Neuronal stem cell (in vitro differentiated cells): ENCODE data around the gene SRGAP3.

Source experiments
- DNase-seq: peaks from one replicate; pipeline ENCODE4 v3.0.0-alpha.2; 2013; ENCODE audit warnings: low spot score
- H2AFZ ChIP-seq: one replicate; pipeline ENCODE4 v1.6.1; 2013; ENCODE audit warnings: mild to moderate bottlenecking, low read length, inconsistent platforms
- H2AK5ac ChIP-seq: 2 replicates; pipeline ENCODE4 v1.6.1; 2013; ENCODE audit warnings: low read depth, mild to moderate bottlenecking, inconsistent platforms, low read length, moderate library complexity, mixed read lengths
- H2BK120ac ChIP-seq: 2 replicates; pipeline ENCODE4 v1.6.1; 2013; ENCODE audit warnings: low read depth, mild to moderate bottlenecking, inconsistent platforms, low read length, moderate library complexity, mixed read lengths
- H2BK12ac ChIP-seq: one replicate; pipeline ENCODE4 v1.6.1; 2013; ENCODE audit warnings: low read length, inconsistent platforms
- H2BK15ac ChIP-seq: 2 replicates; pipeline ENCODE4 v1.6.1; 2013; ENCODE audit warnings: mild to moderate bottlenecking, low read length, inconsistent platforms, mixed read lengths
- H2BK5ac ChIP-seq: one replicate; pipeline ENCODE4 v1.6.1; 2013; ENCODE audit warnings: inconsistent platforms, mild to moderate bottlenecking, low read length, moderate library complexity
- H3K14ac ChIP-seq: one replicate; pipeline ENCODE4 v1.6.1; 2013; ENCODE audit warnings: low read length, inconsistent platforms
- H3K18ac ChIP-seq: 2 replicates; pipeline ENCODE4 v1.6.1; 2013; ENCODE audit warnings: low read length, inconsistent platforms
- H3K23ac ChIP-seq: 2 replicates; pipeline ENCODE4 v1.6.1; 2013; ENCODE audit warnings: low read depth, mild to moderate bottlenecking, mixed read lengths, low read length, inconsistent platforms; ENCODE audit not compliant: poor library complexity
- H3K27ac ChIP-seq: replicated peaks from 3 replicates; pipeline ENCODE4 v1.5.1; 2013; ENCODE audit warnings: low read length, inconsistent platforms
- H3K27me3 ChIP-seq, 3 experiments: 2 replicates each; pipeline ENCODE4 v1.6.1; 2013; ENCODE audit warnings: low read length in 3 of 3, mild to moderate bottlenecking in 2 of 3, inconsistent platforms in 1 of 3, low read depth in 1 of 3, mixed read lengths in 1 of 3, moderate library complexity in 1 of 3; ENCODE audit not compliant: control insufficient read depth in 3 of 3, insufficient read depth in 3 of 3
- H3K36me3 ChIP-seq, 2 donors: replicated peaks in 1 of 2; 2 replicates each; pipeline ENCODE4 v1.6.1; 2013; ENCODE audit warnings: low read length in 2 of 2; ENCODE audit not compliant: control insufficient read depth in 2 of 2, insufficient read depth in 2 of 2
- H3K4ac ChIP-seq: 2 replicates; pipeline ENCODE4 v1.6.1; 2013; ENCODE audit warnings: inconsistent platforms, mild to moderate bottlenecking, low read length, moderate library complexity
- H3K4me1 ChIP-seq, 2 donors: 1 replicate in 1 of 2; 2 replicates in 1 of 2; pipeline ENCODE4 v1.6.1; 2013; ENCODE audit warnings: low read length in 2 of 2, low read depth in 1 of 2; ENCODE audit not compliant: control insufficient read depth in 2 of 2, insufficient read depth in 1 of 2
- H3K4me2 ChIP-seq: one replicate; pipeline ENCODE4 v1.6.1; 2013; ENCODE audit warnings: mild to moderate bottlenecking, low read length, inconsistent platforms; ENCODE audit not compliant: insufficient read depth, poor library complexity, severe bottlenecking
- H3K4me3 ChIP-seq, 2 donors: 2 replicates each; pipeline ENCODE4 v1.5.1; 2013; ENCODE audit warnings: low read length in 2 of 2, mild to moderate bottlenecking in 2 of 2, inconsistent platforms in 1 of 2, moderate library complexity in 1 of 2
- H3K79me1 ChIP-seq: one replicate; pipeline ENCODE4 v1.6.1; 2013; ENCODE audit warnings: low read depth, mild to moderate bottlenecking, inconsistent platforms, low read length, moderate library complexity
- H3K9ac ChIP-seq: one replicate; pipeline ENCODE4 v1.6.1; 2013; ENCODE audit warnings: mild to moderate bottlenecking, low read depth, low read length, inconsistent platforms; ENCODE audit not compliant: poor library complexity
- H3K9me3 ChIP-seq, 2 donors: replicated peaks in 1 of 2; 2 replicates each; pipeline versions ENCODE3 to v1.6.1; 2013; ENCODE audit warnings: low read length in 2 of 2, mild to moderate bottlenecking in 2 of 2, inconsistent platforms in 1 of 2, low read depth in 1 of 2, mixed read lengths in 1 of 2, moderate library complexity in 1 of 2; ENCODE audit not compliant: control insufficient read depth in 2 of 2, insufficient read depth in 1 of 2
- H4K8ac ChIP-seq: one replicate; pipeline ENCODE4 v1.6.1; 2013; ENCODE audit warnings: low read depth, mild to moderate bottlenecking, inconsistent platforms, low read length, moderate library complexity
- H4K91ac ChIP-seq: one replicate; pipeline ENCODE4 v1.6.1; 2013; ENCODE audit warnings: low read length, low read depth, mild to moderate bottlenecking, inconsistent platforms; ENCODE audit not compliant: poor library complexity
- WGBS, 2 donors: extraction: QIAGEN DNeasy Blood & Tissue Kit; methylation state at CpG; one replicate each; pipeline ENCODE4 v1.1.7; 2013; ENCODE audit warnings: missing lambda C conversion rate in 2 of 2, mixed read lengths in 1 of 2; ENCODE audit not compliant: insufficient read length in 2 of 2, insufficient replicate concordance in 1 of 2; ENCODE audit errors: extremely low coverage in 2 of 2; 5-methylcytosine and 5-hydroxymethylcytosine counted together

SRGAP3 gene

DNA sequence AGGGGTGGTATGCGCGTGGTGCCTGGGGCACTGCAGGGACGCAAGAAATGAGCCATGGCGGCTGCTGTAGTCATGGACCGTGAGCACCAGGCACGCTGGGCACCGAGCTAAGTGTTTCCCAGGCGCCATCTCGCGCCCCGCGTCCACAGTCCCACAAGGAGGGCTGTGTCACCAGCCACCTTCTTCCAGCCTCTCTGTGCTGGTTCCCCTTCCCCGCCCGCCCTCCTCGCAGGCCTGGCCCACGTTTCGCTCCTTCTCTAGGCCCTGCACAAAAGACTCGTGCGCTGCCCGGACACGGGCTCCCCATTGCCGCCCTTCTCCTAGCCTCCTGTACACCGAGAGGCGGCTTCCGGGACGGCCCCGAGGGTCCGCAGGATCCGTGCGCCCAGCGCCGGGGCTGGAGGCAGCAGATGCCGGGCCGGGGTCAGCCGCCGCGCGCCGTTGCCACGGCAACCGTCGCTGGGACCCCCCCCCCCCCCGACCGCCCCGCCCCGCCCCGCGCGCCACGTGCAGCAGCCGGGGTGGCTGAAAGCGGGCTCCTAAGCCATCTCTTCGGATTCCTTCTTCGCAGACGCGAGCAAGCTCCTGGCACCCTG is 113.4 kb downstream of the SRGAP3 start:
- no peak overlapping the region for H2BK12ac ChIP-seq
- peaks cover 0 to 18% of the 10 kb centered on the region in 2 donors for H3K36me3 ChIP-seq
- no peaks in the 10 kb centered on the region for H3K79me1 ChIP-seq
- H3K14ac ChIP-seq: no peak overlapping the region
- no peak overlapping the region for H2BK120ac ChIP-seq
- H3K9me3 ChIP-seq: peaks cover 3 to 9% of the 10 kb centered on the region in 2 donors
- peaks cover 14 to 26% of the 10 kb centered on the region in 2 donors for H3K4me1 ChIP-seq
- no peak overlapping the region for H3K4ac ChIP-seq
- H2AK5ac ChIP-seq: peak overlapping the region; percentile 16
- no peak overlapping the region for H3K27ac ChIP-seq
- peak overlapping the region; percentile 78 for H2AFZ ChIP-seq
- no peak overlapping the region for H2BK5ac ChIP-seq
- peak; percentile 64 for DNase-seq
- H3K27me3 ChIP-seq: peaks cover 0 to 2% (median 0%) of the 10 kb centered on the region in 3 experiments
- peak overlapping the region; percentile 81 for H3K18ac ChIP-seq
- no peak overlapping the region for H2BK15ac ChIP-seq
- no peak overlapping the region for H3K9ac ChIP-seq
- no CpG with 5 or more reads among the region's 56 CpGs for WGBS, 2 donors
- H3K4me2 ChIP-seq: peak overlapping the region; percentile 87
- peak overlapping the region; percentile 12 to 76 for H3K4me3 ChIP-seq
- H4K8ac ChIP-seq: no peak overlapping the region
- no peak overlapping the region for H4K91ac ChIP-seq
- peak overlapping the region; percentile 39 for H3K23ac ChIP-seq

DNA sequence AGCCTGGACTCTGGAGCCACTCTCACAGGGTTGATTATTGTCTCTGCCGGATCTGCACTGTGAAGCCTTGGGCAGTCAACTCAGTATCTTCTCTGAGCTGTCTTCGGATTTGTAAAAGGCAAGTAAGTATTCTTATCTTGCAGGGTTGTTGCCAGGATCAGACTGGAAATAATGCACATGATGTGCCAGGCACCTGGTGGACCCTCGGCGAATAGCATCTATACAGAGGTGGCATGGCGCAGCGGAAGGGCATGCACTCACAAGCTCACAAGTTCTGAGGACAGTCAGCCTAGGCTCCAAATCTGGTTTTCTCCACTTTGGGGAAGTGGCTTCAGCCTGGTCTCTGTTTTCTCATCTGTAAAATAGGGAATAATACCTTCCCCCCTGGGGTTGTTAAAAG is 113.9 kb downstream of the SRGAP3 start:
- Histone ChIP-seq H3K4me2 (peak overlapping the region; percentile 87), H3K4me1 (peaks cover 14 to 26% of the 10 kb centered on the region in 2 donors), H2BK120ac (no peak overlapping the region), H3K79me1 (no peaks in the 10 kb centered on the region), H3K27ac (no peak overlapping the region), H3K9ac (no peak overlapping the region), H2AFZ (no peak overlapping the region), H3K18ac (peak overlapping the region; percentile 81), H2BK12ac (no peak overlapping the region), H3K27me3 (peaks cover 0 to 2% (median 0%) of the 10 kb centered on the region in 3 experiments), H3K23ac (peak overlapping the region; percentile 39), H2AK5ac (peak overlapping the region; percentile 16), H3K9me3 (peaks cover 3 to 9% of the 10 kb centered on the region in 2 donors), H4K8ac (no peak overlapping the region), H3K4me3 (no peak overlapping the region), H2BK15ac (no peak overlapping the region), H3K4ac (no peak overlapping the region), H4K91ac (no peak overlapping the region), H3K14ac (no peak overlapping the region), H3K36me3 (peaks cover 0 to 18% of the 10 kb centered on the region in 2 donors), H2BK5ac (no peak overlapping the region)
- WGBS, 2 donors: no CpG with 5 or more reads among the region's 6 CpGs
- DNase-seq: no peak

DNA sequence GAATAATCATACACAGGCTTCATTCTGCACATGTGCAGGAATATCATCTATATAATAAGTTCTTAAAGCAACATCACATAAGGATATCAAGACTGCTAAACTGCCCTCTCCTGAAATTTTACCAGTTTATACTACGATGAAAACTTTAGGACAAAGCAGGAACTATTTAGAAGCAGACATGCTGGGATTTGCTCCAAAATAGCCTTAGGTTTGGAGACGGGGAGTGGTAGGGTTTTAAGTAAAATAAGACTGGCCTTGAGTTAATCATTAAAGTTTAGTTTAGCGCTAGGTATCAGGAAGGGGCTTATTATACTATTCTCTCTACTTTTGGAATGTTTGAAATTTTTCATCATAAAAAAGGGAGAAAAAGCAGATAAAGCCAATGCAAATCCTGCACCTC is 115.8 kb downstream of the SRGAP3 start:
- Histone ChIP-seq H3K4ac (no peak overlapping the region), H3K4me1 (peaks cover 14 to 26% of the 10 kb centered on the region in 2 donors), H3K18ac (no peak overlapping the region), H3K36me3 (peaks cover 0 to 5% of the 10 kb centered on the region in 2 donors), H3K23ac (no peak overlapping the region), H2BK12ac (no peak overlapping the region), H2AFZ (no peak overlapping the region), H3K4me2 (no peak overlapping the region), H4K8ac (no peak overlapping the region), H3K27ac (no peak overlapping the region), H3K9ac (no peak overlapping the region), H2AK5ac (no peak overlapping the region), H2BK15ac (no peak overlapping the region), H2BK120ac (no peak overlapping the region), H3K4me3 (no peak overlapping the region), H2BK5ac (no peak overlapping the region), H3K14ac (no peak overlapping the region), H3K27me3 (peaks cover 0 to 2% (median 0%) of the 10 kb centered on the region in 3 experiments), H3K79me1 (no peaks in the 10 kb centered on the region), H4K91ac (no peak overlapping the region), H3K9me3 (no peaks in the 10 kb centered on the region)
- WGBS, 2 donors: no CpG with 5 or more reads among the region's 3 CpGs
- DNase-seq: no peak

DNA sequence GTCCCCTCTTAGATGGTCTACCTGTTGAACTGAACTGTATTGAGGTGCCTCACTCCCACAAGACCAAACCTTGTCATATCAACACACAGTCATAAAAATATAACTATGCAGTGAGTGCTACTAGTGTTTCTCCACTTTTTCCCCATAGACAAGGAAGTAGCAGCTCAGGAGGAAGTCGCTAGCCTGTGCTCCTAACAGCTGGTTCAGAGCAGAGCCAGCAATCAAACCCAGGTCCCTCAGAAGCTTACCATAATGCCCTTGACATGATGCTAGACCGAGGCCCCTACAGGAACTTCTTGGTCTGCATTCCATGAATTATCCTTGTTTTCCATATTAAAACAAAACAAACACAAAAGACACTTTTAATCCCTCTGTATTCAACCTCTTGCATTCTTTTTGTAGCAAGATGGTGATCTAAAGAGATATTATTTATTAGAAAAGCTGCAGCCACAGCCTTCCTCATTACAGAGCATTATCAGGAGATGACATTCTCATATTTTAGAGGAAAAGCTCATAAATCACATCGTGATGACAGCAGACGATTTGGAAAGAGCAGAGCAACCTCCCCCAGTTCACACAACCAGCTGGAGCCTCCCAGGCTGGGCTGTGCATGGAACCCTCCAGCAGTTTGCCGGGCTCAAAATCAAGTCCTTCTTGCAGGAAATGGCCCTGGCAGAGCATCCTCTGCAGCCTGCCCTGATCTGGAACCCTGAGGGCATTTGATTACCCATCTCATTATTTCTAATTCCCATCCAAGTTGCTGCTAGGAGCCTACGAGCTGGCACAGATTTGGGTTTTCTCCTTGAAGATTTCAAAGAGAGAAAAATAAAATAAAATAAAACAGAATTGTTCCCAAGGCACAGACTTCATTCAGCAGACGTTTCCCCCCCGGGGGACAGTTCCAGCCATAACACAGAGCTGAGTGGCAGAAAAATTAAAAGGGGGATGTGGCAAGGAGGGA is 118.8 kb downstream of the SRGAP3 start:
- Histone ChIP-seq H3K27ac (no peak overlapping the region), H3K4ac (no peak overlapping the region)

More for the DNA sequence above, 118.8 kb downstream of the SRGAP3 start:
- WGBS, 2 donors: no CpG with 5 or more reads among the region's 8 CpGs
- peaks cover 6% of the 10 kb centered on the region in 2 donors for H3K4me1 ChIP-seq
- no peaks in the 10 kb centered on the region for H3K79me1 ChIP-seq
- no peak overlapping the region for H3K4me3 ChIP-seq
- H3K27me3 ChIP-seq: no peaks in the 10 kb centered on the region
- H2BK120ac ChIP-seq: no peak overlapping the region
- H3K9me3 ChIP-seq: no peaks in the 10 kb centered on the region
- H3K36me3 ChIP-seq: peaks cover 0 to 12% of the 10 kb centered on the region in 2 donors
- H4K8ac ChIP-seq: no peak overlapping the region
- no peak for DNase-seq
- H4K91ac ChIP-seq: no peak overlapping the region
- no peak overlapping the region for H3K18ac ChIP-seq
- H2AFZ ChIP-seq: no peak overlapping the region
- no peak overlapping the region for H3K4me2 ChIP-seq
- H2BK5ac ChIP-seq: no peak overlapping the region
- H2BK15ac ChIP-seq: no peak overlapping the region
- H3K23ac ChIP-seq: no peak overlapping the region
- H2AK5ac ChIP-seq: no peak overlapping the region
- no peak overlapping the region for H2BK12ac ChIP-seq
- H3K14ac ChIP-seq: no peak overlapping the region
- no peak overlapping the region for H3K9ac ChIP-seq
